GM19467 (cell line): ENCODE measurements around the gene MCL1.

Source experiments
- ATAC-seq: cut with Tn5 transposase; IDR thresholded peaks from one replicate; pipeline ENCODE4 v1.9.1; 2021; ENCODE audit warnings: mild to moderate bottlenecking, moderate library complexity; ENCODE audit not compliant: unreplicated experiment

Gene MCL1

GRCh38 chr1:150558303-150558704 lies 21.1 kb downstream of the MCL1 start:
- no peak for ATAC-seq

DNA sequence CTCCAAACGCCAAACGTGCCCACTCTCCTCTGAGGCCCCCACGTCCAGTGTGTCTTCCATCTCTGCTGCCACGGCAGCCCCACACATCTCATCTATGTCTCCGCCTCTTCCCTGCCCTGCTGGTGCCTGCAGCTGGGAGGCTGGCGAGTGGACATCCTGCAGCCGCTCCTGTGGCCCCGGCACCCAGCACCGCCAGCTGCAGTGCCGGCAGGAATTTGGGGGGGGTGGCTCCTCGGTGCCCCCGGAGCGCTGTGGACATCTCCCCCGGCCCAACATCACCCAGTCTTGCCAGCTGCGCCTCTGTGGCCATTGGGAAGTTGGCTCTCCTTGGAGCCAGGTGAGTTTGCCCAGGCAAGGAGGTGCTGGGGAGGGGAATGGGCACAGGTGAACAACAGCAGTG lies 21.6 kb downstream of the MCL1 start:
- no peak for ATAC-seq

GRCh38 chr1:150557065-150557600 lies 22.3 kb downstream of the MCL1 start:
- no peak for ATAC-seq

DNA sequence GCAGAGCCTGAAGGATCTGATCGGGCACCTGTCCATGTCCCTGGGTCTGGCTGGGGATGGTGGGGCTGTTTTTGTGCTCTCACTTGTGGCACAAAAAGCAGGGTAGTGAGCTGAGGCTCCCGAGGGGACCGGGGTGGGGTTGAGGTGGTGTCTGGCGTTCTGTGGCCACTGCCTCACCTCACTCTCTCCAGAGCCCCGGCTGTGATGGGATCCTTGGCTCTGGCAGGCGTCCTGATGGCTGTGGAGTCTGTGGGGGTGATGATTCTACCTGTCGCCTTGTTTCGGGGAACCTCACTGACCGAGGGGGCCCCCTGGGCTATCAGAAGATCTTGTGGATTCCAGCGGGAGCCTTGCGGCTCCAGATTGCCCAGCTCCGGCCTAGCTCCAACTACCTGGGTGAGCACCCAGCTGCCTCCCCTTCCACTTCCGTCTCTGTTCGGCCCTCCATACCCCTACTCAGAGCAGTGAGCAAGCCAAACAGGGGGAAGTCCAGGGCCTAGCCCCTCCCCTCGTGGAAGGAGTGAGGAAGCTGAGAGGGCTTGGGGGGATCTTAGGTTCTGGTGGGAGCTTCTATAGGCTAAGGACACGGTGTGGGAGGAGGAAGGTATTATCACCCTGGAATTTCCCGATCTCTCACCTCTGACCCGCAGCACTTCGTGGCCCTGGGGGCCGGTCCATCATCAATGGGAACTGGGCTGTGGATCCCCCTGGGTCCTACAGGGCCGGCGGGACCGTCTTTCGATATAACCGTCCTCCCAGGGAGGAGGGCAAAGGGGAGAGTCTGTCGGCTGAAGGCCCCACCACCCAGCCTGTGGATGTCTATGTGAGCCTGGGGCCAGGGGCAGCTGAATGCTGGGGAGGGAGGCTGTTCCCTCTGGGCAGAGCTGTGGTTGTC lies 23.2 kb downstream of the MCL1 start:
- ATAC-seq: no peak

DNA sequence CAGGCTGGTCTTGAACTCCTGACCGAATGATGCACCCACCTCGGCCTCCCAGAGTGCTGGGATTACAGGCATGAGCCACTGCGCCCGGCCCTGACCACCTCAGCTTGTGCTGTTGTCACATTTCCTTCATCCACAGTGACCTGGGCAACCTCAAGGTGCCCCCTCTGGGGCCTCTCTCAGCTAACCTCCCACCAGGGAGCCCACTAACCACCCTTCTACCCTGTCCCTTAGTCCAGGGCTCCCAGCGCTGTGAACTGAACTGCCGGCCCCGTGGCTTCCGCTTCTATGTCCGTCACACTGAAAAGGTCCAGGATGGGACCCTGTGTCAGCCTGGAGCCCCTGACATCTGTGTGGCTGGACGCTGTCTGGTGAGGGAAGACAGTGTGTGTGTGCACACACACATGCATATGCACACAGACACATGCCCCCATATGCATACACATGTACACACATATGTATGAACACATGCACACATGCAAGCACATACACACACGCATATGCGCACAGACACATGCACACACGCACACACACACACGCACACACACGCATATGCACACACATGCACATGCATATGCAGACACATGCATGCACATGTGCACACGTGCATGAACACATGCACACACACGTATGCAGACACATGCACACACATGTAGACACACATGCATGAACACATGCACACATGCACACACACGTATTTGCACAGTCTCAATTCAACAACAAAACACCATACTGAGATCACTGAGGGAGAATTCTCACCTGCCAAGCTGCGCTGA lies 24.0 kb downstream of the MCL1 start:
- ATAC-seq: no peak

DNA sequence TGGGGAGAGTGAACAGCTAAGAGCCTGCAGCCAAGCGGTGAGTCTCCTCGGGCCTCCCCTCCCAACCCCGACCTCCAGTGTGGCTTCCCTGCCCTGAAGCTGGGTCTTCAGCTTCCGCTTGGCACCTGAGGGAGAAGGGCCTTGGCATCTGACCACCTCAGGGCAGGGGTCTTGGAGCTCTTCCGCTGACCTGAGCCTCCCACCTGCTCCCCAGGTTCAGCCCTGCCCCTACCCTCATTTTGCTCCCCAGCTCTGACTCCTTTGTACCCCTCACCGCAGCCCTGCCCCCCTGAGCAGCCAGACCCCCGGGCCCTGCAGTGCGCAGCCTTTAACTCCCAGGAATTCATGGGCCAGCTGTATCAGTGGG lies 25.3 kb downstream of the MCL1 start:
- ATAC-seq: no peak

DNA sequence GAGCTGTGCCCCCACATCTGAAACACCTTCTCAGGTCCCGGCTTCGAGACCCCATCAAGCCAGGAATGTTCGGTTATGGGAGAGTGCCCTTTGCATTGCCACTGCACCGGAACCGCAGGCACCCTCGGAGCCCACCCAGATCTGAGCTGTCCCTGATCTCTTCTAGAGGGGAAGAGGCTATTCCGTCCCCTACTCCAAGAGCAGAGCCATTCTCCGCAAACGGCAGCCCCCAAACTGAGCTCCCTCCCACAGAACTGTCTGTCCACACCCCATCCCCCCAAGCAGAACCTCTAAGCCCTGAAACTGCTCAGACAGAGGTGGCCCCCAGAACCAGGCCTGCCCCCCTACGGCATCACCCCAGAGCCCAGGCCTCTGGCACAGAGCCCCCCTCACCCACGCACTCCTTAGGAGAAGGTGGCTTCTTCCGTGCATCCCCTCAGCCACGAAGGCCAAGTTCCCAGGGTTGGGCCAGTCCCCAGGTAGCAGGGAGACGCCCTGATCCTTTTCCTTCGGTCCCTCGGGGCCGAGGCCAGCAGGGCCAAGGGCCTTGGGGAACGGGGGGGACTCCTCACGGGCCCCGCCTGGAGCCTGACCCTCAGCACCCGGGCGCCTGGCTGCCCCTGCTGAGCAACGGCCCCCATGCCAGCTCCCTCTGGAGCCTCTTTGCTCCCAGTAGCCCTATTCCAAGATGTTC lies 25.9 kb downstream of the MCL1 start:
- no peak for ATAC-seq

DNA sequence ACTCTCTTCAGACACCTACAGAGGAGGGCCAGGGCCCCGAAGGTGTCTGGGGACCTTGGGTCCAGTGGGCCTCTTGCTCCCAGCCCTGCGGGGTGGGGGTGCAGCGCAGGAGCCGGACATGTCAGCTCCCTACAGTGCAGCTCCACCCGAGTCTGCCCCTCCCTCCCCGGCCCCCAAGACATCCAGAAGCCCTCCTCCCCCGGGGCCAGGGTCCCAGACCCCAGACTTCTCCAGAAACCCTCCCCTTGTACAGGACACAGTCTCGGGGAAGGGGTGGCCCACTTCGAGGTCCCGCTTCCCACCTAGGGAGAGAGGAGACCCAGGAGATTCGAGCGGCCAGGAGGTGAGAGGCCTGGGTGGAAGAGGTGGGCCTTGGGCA lies 26.5 kb downstream of the MCL1 start:
- no peak for ATAC-seq

DNA sequence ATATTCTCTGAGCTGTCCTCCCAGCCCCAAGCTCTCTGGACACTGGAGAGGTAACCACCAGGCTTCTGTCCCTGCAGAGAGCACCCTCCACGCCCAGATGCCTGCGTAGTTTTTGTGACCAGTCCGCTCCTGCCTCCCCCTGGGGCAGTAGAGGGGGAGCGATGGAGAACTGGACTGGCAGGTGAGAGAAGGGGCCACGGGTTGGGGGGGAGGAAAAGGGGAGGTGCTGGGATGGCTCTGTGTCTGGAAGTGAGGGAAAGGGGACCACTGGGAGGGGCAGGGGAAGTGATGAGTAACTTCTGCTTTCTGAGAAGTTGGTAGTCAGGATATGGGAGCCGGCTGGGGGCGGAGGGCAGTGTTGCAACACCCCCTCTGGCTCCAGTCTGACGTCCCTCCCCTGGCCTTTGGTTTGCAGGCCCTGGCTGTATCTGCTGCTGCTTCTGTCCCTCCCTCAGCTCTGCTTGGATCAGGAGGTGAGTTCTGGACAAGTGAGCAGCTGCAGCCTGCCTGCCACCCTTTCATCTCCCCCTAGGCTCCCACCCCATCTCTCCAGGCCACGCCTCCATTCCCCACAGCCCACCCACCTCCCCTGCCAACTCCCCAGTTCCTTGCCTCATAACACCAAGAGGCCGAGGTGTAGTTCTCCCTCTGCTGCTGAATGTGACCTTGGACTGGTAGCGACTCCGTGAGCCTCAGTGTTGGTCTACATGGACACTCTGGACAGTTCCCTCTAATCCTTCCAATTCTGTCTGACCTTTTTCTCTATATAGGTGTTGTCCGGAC lies 27.1 kb downstream of the MCL1 start:
- no peak for ATAC-seq

GRCh38 chr1:150551784-150552127 lies 27.7 kb downstream of the MCL1 start:
- no peak for ATAC-seq

- no peak for ATAC-seq
Measured at GRCh38 chr1:150551051-150551783, 28.2 kb downstream of the MCL1 start.

DNA sequence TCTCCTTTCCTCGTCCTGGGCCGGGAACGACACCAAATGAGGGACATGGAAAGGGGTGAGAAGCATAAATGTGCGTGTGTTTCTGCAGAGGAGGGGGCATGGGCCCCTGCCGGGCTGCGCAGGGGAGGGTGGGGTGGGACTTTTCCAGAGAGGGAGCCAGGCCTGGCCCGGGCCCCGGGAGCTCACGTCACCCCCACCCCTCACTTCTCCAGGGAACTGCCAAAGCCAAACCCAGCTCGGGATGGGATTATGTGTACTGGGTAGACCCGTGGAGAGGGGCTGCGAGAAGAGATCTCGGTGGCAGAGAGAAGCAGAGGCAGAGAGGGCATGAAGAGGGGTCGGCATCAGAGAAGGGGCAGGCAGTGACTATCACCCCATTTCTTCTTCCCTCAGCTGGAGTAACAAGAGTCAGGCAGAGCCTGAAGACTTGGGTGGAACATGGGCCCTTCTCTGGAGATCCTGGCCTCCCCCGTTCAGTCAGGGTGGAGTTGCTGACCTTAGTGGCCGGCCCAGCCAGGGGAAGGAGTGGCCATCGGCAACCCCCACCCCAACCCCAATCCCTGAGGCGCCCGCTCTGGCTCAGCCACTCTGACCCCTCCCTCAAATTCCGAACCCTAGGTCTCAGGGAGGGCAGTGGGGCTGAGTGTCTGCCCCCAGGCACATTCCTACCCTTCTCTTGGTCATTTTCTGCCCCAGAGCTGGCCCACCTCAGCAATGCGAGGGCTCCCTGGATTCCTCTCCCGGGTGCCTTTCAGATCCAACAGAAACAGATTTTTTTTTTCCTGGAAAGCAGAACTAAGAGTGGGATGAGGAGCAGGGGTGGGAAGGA lies 29.0 kb downstream of the MCL1 start:
- no peak for ATAC-seq

GRCh38 chr1:150549496-150550221 lies 29.8 kb downstream of the MCL1 start:
- ATAC-seq: no peak

DNA sequence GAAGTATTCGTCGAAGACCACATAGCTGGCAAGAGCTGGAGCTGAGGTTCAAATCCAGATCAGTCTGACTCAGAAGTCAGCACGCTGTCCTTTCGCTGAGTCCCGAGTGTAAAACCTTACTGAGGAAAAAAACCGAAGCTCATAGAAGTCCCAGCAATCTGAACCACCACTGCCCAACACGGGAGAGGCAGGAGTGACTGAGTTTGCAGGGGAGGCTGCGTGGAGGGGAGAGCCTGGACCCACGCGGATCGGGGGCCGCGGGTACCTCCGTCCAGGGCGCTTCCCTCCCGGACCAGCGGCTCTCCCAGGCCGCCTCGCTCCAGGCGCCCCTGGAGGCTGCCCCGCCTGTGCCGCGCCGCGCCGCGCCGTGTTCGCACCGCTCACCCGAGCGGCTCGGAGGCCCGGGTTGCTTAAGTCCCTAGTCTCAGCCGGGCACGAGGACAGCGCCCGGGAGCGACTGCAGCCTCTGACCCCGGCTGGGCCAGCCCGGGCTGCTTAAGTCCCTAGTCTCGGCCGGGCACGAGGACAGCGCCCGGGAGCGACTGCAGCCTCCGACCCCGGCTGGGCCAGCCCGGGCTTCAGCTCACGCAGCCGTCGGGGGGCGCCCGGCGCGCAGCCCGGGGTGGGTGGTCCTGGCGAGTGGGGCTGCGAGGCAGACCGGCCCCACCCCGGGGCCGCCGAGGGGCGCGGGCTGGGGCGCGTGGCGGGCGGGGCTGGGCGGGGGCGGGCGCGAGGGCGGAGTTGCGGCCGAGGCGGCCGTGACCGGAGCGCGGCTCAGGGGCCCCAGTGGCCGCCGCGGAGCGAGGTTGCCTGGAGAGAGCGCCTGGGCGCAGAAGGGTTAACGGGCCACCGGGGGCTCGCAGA lies 30.5 kb downstream of the MCL1 start, which contains the start of gene ADAMTSL4:
ADAMTSL4 (plus strand) TSS at position 777 of the 864 bp plus-strand sequence. CDS start 2,881 bp downstream, outside the sequence.
- no peak for ATAC-seq

DNA sequence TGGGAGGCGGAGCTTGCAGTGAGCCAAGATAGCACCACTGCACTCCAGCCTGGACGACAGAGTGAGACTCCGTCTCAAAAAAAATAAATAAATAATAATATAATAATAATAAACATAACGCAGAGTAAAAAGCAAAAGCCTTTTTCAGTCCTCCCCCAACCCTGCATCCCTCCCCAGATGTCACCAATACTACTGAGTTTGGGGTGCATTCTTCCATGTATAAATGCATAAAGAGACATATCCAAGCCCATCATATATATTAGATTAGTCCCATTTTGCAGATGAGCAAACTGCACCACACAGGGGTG lies 31.1 kb downstream of the MCL1 start:
- ATAC-seq: no peak

- ATAC-seq: no peak
Measured at GRCh38 chr1:150546294-150546937, 33.0 kb downstream of the MCL1 start.

GRCh38 chr1:150545486-150546032 lies 33.9 kb downstream of the MCL1 start:
- no peak for ATAC-seq
